CD4-positive, alpha-beta T cell treated with Interleukin-21 for 1 hour (primary cell): ENCODE results near the gene OR6M1.

Experiments used
- DNase-seq: peaks from one replicate; pipeline ENCODE4 v3.0.0-alpha.2; 2020

OR6M1 gene, protein sequence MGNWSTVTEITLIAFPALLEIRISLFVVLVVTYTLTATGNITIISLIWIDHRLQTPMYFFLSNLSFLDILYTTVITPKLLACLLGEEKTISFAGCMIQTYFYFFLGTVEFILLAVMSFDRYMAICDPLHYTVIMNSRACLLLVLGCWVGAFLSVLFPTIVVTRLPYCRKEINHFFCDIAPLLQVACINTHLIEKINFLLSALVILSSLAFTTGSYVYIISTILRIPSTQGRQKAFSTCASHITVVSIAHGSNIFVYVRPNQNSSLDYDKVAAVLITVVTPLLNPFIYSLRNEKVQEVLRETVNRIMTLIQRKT

DNA sequence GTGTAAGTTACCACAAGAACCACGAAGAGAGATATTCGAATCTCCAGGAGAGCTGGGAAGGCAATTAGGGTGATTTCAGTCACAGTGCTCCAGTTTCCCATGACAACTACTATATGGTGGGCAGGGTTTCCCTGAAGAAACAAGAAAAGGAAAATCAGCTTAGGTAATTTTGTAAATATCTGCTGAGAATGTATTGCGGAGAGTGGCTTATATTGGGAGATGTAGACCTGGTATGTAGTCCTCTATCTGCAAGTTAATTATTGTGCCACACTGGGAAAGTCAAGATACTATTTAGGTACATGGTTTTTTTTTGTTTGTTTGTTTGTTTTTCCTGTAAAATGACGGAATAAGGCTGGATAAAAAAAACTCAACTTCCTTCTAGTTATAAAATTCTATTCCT, at the start of gene OR6M1:
Gene OR6M1 (minus strand): TSS at position 101 of the 400 bp plus-strand sequence. CDS start 0 bp downstream, at position 101.
- DNase-seq: no peak

DNA sequence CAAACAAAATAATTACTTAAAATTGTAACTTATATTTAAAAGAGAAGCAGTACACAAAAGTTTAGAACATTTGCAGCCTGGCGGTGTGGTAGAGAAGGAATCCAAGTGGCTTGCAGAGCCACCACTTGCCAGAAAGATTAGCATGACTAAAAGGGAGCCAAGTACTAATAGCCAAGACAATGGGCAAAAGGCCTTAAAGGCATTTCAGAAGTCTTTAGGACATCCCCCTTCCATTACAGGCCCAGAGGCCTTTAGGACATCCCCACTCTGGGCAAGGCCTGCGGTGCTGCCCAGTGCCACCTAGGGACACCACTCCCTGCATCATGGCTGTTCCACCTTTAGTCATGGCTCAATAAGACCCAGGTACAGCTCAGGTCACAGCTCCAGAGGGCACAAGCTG, 46.9 kb upstream of the OR6M1 start:
- no peak for DNase-seq

DNA sequence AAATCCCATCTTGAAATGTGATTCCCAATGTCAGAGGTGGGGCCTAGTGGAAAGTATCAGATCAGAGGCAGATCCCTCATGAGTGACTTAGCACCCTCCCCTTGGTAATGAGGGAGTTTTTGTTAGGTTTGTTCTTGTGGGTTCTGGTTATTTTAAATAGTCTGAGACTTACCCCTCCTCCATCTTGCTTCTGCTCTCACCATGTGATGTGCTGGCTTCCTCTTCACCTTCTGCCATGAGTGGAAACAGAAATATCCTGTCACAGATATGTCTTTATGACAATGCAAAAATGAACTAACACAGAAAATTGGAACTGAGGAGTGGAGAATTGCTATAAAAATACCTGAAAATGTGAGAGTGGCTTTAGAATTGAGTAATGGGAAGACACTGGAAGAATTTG, 46.2 kb upstream of the OR6M1 start:
- no peak for DNase-seq

DNA sequence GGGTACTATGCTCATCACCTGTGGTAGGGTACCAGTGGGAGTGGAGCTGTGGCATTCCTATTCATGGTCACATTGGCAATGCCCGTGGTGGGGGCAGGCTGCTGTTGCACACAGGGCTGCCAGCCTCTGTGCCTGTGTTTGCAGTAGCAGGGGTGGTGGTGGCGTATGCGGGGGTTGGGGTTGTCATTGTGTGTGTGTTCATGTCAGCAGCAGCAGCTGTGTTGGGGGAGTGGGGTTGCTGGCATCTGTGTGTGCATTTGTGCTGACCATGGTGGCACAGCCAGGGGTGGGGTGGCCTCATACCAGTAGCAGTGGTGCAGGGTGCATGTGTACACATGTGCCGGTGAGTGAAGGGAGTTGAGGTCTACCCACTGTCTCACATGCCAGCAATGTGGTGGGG, 45.0 kb upstream of the OR6M1 start:
- DNase-seq: no peak

DNA sequence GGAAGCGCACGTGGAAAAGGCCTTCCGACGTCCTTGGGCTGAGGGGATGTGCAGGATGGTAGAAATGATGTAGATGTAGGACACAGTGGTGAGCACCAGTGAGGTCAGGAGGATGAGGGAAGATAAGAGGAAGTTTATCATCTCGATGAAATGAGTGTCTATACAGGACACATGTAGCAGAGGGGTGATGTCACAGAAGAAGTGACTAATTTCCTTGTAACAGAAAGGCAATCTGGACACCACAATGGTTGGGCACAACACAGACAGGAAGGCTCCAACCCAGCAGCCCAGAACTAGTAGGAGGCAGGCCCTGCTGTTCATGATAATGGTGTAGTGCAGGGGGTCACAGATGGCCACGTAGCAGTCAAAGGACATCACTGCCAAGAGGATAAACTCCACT, 35.0 kb upstream of the OR6M1 start:
- DNase-seq: no peak

DNA sequence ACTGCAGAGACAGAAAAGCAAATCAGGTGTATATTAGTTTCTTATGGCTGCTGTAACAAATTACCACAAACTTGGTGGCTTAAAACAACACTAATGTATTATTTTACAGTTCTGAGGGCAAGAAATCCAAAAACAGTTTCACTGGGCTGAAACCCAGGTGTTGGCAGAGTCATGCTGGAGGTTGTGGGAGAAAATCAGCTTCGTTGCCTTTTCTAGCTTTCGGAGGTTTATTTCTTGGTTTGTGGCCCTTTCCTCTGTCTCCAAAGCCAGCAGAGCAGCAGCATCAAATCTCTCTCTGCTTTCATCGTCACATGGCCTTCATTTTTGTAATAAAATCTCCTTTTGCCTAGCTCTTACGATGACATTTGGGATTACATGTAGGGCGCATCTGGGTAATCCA, 33.0 kb upstream of the OR6M1 start:
- no peak for DNase-seq

DNA sequence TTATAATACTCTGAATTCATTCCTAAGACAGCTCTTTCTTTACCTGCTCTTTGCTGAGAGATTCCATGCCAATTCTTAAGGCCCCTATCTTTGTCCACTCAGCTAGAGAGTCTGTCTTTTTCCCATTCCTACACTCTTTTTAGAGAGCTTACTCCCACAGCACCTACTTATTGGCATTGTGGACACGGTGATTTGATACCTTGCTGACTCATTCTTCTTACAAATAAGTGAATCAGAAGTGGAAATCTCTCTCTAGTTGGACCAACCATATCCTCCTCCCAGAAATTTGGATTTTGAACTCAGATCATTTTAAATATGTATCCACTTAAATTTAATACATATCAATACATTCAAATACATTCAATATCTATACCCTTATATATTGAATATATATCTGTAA, 32.5 kb upstream of the OR6M1 start:
- no peak for DNase-seq

DNA sequence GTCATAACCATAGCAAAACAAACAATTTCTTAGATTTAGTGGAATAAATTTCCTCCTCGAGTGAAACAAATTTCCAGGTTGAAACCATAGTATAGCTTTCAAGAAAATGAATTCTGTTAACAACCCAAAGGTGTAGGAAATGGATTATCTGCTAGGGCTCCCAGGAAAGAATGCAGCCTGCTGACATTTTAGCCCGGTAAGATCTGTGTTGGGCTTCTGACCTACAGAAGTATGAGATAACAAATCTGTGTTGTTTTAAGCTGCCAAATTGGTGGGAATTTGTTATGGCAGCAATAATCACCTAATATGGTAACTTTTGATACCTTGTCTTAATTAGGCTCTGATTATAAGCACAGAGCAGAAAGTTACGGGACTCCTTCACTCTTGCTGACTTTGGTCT, 32.0 kb upstream of the OR6M1 start:
- DNase-seq: no peak

DNA sequence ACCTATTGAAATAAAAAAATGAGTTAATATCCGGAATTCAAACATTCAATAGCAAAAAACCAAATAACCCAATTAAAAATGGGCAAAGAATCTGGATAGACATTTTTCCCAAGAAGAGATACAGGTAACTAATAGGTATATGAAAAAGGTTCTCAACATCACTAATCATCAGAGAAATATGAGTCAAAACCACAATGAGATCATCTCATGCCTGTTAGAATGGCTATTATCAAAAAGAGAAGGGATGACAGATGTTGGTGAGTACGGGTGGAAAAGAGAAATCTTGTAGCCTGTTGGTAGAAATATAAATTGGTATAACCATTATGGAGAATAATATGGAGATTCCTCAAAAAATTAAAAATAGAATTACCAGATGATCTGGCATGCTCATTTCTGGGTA, 26.9 kb upstream of the OR6M1 start:
- no peak for DNase-seq

DNA sequence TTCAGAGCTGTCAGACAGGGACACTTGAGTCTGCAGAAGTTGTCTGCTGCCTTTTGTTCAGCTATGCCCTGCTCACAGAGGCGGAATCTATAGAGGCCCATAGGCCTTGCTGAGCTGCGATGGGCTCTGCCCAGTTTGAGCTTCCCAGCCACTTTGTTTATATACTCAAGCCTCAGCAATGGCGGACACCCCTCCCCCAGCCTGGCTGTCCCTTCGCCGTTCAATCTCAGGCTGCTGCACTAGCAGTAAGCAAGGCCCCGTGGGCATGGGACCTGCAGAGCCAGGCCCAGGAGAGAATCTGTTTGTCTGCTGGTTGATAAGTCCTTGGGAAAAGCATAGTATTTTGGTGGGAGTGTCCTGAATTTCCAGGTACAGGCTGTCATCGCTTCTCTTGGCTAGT, 23.6 kb upstream of the OR6M1 start:
- DNase-seq: no peak

DNA sequence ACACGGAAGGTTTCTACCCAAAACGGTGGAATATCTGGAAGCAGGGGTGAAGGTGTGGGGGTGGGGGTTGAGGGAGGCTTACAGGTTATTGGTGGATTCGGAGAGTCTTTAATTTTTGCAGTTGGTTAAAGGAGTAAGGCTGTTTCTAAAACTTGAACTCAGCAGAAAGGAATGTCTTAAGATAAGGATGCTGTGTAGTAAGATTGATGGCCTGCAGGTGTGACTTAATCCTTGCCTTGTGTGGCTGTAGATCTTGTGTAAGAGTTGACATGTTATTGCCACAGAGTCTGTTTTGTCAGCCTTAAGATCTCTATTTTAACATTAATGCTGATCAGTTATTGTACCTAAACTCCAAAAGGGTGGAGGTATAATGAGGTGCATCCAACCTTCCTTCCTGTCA, 16.4 kb upstream of the OR6M1 start:
- no peak for DNase-seq

DNA sequence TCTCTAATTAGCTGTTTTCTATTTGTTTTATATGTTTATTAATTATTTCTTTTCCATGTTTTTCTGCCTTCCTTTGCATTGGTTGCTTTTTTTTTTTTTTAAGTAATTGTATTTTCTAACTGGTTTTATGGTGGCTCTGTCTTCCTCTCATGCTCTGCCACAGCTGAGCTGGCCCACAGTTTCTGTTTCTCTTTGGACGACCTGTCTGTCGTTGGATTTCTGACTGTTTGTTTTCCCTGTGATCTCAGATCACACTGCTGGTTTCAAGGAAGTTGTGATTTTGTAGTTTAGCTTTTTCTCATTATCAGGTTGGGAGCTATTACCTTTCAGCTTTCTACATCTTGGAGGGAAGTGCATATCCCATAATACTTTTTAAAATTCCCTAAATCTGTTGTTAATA, 15.9 kb upstream of the OR6M1 start:
- DNase-seq: no peak

DNA sequence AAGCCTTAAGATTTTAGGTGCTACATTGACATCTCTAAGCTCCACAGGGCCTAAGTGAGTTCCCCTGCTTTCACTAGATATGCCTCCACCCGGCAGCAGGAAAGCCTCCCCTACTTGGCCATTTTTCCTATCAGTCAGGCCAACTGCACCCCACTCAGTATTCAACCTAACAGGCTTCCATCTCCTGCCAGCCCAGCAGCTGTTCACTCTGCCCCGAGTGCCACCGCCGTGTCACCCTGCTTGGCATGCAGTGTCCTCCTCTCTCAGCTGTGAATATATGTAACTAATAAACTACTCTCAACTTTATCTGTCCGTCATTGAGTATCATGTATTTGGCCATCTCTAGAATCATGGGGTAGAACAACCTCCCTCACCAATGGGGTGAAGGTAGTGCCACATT, 9.0 kb upstream of the OR6M1 start:
- DNase-seq: no peak

DNA sequence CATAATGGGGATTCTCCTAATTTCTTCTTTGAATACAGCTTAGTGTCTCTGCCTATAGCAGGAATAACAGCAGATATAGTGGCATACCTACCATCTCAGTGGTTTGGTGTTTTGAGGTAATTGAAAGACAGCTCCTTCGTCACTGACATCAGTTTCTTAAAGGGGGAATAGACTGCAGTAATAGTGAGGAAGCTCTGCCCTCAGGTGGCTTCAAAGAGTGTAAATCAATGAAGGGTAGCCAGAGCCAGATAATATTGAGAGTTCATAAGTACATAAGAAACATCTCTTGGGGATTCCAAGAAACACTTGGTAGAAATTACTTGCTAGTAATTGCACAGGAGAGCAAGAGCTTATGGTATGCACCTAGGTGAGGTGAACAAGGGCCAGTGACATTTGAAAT, 4.4 kb downstream of the OR6M1 start:
- DNase-seq: no peak

DNA sequence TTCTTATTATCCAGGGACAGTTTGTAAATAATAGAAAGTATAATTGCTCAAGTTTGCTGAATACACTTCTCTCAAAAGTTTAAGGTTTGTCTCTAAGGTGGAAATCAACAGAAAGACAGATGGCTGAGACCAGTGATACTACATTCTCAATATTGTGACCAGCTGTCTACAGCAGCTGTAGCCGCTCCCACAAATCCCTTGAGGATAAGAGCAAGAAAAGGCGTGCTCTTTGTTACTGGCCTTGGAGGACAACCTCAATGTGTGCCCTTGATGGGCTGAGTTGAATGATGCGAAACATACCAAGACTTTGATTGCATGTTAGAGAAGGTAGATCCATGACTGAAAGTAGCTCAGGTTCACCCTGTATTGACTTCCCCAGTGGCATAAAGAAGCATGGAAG, 6.1 kb downstream of the OR6M1 start:
- DNase-seq: no peak

DNA sequence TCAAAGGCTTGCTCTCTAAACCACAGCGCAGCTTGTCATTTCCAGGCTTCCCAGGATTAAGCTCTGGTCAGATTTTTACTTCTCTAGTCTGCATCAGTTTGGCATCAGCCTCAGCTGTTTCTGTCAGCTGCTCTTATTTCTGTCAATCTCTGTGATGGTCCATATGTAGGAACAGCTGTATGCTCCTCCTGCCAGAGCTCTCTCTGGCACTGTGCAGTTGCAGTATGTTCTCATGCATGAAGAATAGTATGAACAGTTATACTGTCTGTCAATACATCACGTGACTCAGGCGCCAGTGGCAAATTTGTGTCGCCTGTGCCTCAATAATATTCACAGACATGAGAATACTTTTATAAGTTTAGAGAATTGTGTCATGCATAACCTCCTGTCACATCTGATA, 6.7 kb downstream of the OR6M1 start:
- no peak for DNase-seq

DNA sequence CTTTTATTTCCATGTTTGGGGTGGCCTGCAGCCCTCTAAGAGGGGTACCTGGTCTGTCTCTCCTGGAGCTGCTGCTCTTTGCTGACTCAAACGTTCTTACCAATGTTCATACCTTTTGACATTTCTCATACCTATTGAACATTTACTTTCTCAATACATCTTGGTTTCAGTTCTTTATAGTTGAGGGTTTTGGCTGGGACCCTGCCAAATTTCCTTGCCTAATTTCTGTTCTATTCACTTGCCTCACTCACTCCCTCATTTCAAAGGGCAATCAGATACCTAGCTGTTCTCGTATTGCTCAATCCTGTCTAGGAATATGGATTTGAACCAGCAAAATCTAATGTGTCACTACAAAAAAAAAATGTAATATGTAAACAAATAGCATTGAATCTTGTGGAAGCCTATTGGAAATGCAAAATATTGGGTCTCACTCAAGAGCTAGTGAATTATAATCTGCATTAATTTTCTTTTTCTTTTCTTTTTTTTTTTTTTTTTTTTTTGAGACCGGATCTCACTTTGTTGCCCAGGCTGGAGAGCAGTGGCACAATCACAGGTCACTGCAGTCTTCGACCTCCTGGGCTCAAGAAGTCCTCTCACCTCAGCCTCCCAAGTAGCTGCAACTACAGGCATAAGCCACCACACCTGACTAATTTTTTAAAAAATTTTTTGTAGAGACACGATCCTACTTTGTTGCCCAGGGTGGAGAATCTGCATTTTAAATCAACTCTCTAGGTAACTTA, 7.5 kb downstream of the OR6M1 start:
- no peak for DNase-seq

DNA sequence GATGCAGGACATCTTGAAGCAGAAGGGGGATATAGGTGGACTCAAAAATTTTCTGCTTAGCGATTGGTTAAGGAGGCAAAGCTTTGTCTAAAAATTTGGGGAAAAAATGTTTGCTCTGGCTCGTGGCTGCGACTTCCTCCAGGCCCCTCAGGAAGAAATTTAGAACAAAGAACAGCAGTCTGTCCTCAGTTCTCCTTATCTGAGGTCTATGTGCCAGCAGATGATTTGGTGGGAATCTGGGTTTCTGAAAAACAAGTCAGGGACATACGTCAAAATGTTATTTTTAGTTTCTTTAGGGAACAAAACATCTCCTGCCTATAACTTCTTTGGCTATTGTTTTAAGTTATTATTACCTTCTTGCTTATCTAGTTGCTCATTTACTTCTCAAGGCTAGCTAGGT, 8.1 kb downstream of the OR6M1 start:
- no peak for DNase-seq

DNA sequence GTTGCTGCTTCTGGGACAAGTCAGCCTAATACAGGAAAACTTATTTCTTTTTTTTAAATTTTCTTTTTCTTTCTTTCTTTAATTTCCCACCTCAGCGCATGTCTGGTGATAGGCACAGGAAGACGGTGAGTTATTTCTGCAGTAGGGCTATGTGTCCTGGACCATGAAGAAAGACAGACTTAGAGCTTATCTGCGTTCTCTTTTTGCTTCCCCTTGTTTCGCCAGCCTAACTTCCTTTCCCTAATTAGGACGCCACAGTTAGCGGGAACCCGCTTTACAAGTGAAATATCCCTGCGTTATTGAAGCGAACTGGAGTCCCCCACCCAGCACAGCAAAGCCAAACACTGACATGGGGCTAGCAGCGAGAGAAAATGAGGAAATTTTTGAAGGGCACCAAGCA, 8.6 kb downstream of the OR6M1 start:
- DNase-seq: no peak

DNA sequence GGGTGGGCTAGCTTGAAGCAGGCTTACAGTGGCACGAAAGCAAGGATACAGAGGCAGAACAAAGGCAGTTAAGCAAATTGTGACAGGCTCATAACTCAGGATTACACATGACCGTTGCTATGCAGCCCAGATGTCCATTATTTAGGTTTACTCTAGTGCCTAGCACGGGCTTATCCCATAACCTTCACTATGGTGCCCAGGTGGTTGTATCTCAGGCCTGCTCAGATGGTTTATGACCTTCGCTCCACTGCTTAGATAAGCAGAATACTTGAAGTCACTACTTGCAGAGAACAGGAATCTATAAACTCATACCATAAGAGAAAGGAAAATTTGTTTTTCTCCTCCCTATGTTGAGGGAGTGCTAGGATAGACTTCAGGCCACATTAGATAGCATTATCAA, 9.0 kb downstream of the OR6M1 start:
- DNase-seq: no peak

DNA sequence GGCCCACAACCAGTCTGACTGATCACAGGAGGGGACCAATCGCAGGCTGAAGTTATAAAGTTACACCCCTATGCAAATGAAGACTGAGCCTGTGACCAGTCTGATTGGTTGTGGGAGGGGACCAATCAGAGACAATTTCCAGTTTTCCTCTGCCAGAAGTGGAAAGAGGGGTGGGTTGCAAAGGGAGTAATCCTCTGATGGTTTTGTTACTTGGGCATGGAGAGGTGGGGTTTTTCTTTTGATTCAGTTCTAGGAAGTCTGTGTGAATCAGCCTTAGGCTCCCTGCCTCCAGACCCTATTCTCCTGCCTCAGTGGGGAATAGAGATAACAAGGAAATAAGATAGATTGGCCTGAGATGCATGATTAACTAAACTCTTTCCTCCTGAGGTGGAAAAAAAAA, 9.9 kb downstream of the OR6M1 start:
- DNase-seq: no peak

DNA sequence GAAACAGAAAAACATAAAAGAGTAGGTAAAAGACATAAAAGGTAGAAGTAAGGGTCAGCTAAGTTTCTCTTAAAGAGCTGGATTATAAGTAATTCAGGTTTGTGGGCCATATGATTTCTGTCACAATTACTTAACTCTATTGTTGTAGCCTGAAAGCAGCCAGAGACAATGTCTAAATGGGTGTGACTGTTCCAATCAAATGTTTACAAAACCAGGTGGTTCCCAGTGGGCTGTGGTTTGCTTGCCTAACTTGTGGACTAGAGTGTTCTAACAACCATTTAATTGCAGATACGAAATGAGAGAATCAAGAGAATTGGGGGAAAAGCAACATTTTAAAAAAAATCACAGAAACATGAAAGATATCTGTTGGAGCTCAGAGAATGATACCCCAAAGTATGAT, 22.6 kb downstream of the OR6M1 start:
- DNase-seq: no peak

DNA sequence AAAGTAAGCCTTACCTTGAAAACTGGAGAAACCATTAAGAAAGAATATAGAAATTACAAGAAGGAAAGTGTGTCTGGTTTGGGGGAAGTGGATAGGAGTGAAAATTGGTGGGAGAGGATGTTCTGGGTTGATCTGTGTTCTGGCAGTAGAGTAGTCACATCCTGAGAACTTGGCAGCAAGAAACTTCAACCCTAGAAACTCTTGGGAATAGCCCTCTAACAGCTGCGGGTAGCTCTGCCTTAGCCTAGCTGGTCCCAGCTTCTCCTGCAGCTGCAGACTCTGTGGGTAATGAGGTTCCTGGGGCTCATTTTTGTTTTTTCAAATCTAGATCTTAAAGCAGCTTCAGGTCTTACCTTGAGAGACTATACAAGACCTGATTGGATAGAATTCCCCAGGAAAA, 27.6 kb downstream of the OR6M1 start:
- no peak for DNase-seq

DNA sequence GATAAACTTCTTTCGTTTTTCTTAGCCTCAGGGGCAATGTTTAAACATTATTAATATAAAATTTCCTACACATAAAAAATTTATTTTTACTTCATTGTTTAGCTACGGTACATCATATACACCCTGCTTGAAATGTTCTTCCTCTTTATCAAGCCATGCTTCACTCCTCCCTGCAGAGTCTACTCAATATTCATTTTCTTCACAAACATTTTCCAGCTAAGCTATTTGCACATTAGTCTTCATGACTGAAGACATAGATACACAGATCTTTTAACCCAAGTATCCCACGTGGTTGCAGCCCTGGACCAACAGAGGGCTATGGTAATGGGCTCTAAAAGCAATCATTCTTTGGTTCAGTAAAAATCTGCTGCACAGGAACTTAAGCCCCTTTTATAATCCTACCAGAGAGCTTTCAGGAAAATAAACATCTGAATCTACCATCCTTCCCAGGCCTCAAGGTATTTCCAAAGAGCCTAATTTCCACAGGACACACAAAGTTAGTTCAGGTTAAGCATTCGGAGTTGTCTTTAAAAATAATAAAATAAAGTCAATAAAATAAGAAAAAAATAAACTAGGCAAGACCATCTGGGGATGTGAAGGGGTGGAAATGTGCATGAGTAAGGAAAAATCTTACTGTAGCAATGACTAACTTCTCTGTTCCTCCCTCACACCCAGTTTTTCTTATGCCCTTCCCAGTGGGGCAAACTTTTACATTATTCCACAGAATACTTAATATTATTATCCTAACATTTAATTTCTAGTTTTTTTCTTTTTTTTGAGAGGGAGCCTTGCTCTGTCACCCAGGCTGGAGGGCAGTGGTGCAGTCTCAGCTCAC, 30.2 kb downstream of the OR6M1 start:
- DNase-seq: no peak
